ENCODE results near the gene TTI1.

TTI1 gene

DNA sequence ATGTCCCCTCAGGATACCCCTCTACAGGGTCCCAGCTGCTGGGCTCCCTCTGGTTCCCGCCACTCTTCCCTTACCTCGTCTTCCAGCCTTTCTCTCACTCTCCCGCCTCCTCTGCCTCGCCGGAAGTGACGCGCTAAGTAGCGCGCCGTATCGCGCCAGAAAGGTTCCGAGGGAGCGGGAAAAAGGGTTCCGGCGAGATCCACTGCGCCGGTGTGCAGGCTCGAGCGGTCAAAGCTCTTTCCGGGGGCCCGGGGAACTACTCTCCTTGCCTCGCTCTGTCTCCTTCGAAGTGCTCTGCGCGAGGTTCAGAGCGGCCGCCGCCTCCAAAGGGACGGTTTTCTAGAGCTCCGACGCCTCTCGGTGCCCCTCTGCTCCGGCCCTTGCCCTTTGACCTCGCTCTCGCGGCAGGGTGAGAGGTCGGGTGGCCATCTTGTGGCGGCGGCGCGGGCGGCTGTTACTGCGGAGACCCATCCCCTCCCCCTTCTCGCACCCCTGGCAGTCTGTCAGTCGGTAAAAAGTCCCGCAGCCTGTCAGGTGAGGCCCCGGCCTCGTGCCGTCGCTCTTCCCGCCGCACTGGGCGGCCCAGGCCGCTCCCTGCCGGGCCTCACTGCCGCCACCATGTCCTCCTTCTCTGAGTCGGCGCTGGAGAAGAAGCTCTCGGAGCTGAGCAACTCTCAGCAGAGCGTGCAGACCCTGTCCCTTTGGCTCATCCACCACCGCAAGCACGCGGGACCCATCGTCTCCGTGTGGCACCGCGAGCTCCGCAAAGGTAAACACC is at the start of gene TTI1, which contains the start of gene RPRD1B:
TTI1 (minus strand) TSS at position 127 of the 778 bp plus-strand sequence. CDS start 19,640 bp downstream, outside the sequence.
RPRD1B (plus strand) TSS at position 417 of the 778 bp plus-strand sequence; CDS start at position 619, 202 bp downstream.
- H3K4me2 ChIP-seq (ENCODE audit: low read length), result peak within 1 kb of the TSS; percentile 80
- peak within 1 kb of the TSS; percentile 98 for H2AFZ ChIP-seq
- no peaks in the 10 kb centered on the region for H3K27me3 ChIP-seq (ENCODE audit: control insufficient read depth, insufficient read depth, low read length)
- H3K27ac ChIP-seq, result peak within 1 kb of the TSS; percentile 94
- peak within 1 kb of the TSS; percentile 82 for H3K9ac ChIP-seq
- no peaks in the 10 kb centered on the region for H3K36me3 ChIP-seq (ENCODE audit: control insufficient read depth, insufficient read depth, low read length)
- H3K79me2 ChIP-seq, result peaks cover 67% of the 10 kb centered on the region
- TF ChIP-seq CTCF (IDR thresholded peaks at IDR 0.05), result peak; percentile 8
- peak within 1 kb of the TSS; percentile 87 for H3K4me3 ChIP-seq (ENCODE audit: low read depth, low read length)
- no peaks in the 10 kb centered on the region for H3K9me3 ChIP-seq (ENCODE audit: control insufficient read depth, low read length)
- H3K4me1 ChIP-seq, result peaks cover 16% of the 10 kb centered on the region

DNA sequence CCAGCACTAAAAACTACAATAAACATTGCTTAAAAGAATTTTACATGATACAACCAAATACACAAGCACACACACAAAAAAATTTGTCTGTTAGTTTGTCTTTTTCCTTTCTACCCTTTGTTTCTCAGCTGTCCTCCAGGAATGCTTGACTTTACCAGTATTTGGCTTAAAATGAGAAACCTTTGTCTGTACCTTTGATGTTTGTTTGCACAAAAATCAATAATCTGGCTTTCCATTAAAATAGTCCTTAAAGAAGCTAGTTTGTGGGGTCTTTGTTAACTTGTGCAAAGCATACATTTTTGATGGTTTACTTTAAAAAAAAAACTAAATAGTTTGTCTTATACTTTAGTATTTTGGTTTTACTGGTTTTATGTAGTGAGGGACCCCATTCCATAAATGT is 49.6 kb upstream of the TTI1 start:
- H2AFZ ChIP-seq, result no peak overlapping the region
- H3K9me3 ChIP-seq (ENCODE audit: control insufficient read depth, low read length), result no peaks in the 10 kb centered on the region
- no peaks in the 10 kb centered on the region for H3K27me3 ChIP-seq (ENCODE audit: control insufficient read depth, insufficient read depth, low read length)
- H3K36me3 ChIP-seq (ENCODE audit: control insufficient read depth, insufficient read depth, low read length), result no peaks in the 10 kb centered on the region
- no peak overlapping the region for H3K4me2 ChIP-seq (ENCODE audit: low read length)
- no peak for TF ChIP-seq CTCF (IDR thresholded peaks at IDR 0.05)
- peaks cover 13% of the 10 kb centered on the region for H3K4me1 ChIP-seq
- no peak overlapping the region for H3K9ac ChIP-seq
- peaks cover 19% of the 10 kb centered on the region for H3K79me2 ChIP-seq
- no peak overlapping the region for H3K4me3 ChIP-seq (ENCODE audit: low read depth, low read length)
- H3K27ac ChIP-seq, result no peak overlapping the region

DNA sequence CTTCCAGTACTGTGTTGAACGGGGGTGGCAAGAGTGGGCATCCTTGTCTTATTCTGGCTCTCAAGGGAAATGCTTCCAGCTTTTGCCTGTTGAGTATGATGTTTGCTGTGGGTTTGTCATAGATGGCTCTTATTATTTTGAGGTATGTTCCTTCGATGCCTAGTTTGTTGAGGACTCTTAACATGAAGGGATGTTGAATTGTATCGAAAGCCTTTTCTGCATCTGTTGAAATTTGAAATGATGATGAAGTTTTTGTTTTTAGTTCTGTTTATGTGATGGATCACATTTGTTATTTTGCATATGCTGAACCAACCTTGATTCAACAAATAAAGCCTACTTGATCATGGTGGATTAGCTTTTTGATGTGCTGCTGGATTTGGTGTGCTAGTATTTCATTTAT is 48.3 kb upstream of the TTI1 start:
- no peaks in the 10 kb centered on the region for H3K27me3 ChIP-seq (ENCODE audit: control insufficient read depth, insufficient read depth, low read length)
- peaks cover 13% of the 10 kb centered on the region for H3K4me1 ChIP-seq
- no peaks in the 10 kb centered on the region for H3K36me3 ChIP-seq (ENCODE audit: control insufficient read depth, insufficient read depth, low read length)
- no peak overlapping the region for H3K4me2 ChIP-seq (ENCODE audit: low read length)
- no peak overlapping the region for H2AFZ ChIP-seq
- TF ChIP-seq CTCF (IDR thresholded peaks at IDR 0.05), result no peak
- no peak overlapping the region for H3K9ac ChIP-seq
- H3K9me3 ChIP-seq (ENCODE audit: control insufficient read depth, low read length), result no peaks in the 10 kb centered on the region
- H3K4me3 ChIP-seq (ENCODE audit: low read depth, low read length), result no peak overlapping the region
- peaks cover 27% of the 10 kb centered on the region for H3K79me2 ChIP-seq
- no peak overlapping the region for H3K27ac ChIP-seq

- Histone ChIP-seq H3K4me2 (ENCODE audit: low read length) (no peak overlapping the region), H3K36me3 (ENCODE audit: control insufficient read depth, insufficient read depth, low read length) (no peaks in the 10 kb centered on the region), H3K4me1 (peaks cover 18% of the 10 kb centered on the region), H3K9me3 (ENCODE audit: control insufficient read depth, low read length) (no peaks in the 10 kb centered on the region), H3K27ac (no peak overlapping the region), H3K4me3 (ENCODE audit: low read depth, low read length) (no peak overlapping the region), H2AFZ (no peak overlapping the region), H3K27me3 (ENCODE audit: control insufficient read depth, insufficient read depth, low read length) (no peaks in the 10 kb centered on the region), H3K79me2 (peaks cover 27% of the 10 kb centered on the region), H3K9ac (no peak overlapping the region)
- no peak for TF ChIP-seq CTCF (IDR thresholded peaks at IDR 0.05)
These were observed 46.1 kb upstream of the TTI1 start for GRCh38 chr20:38079353-38079752.

GRCh38 chr20:38078084-38078483 is 44.8 kb upstream of the TTI1 start:
- H3K36me3 ChIP-seq (ENCODE audit: control insufficient read depth, insufficient read depth, low read length), result no peaks in the 10 kb centered on the region
- H3K4me1 ChIP-seq, result peaks cover 24% of the 10 kb centered on the region
- no peak overlapping the region for H3K4me2 ChIP-seq (ENCODE audit: low read length)
- no peak overlapping the region for H3K27ac ChIP-seq
- no peak overlapping the region for H3K4me3 ChIP-seq (ENCODE audit: low read depth, low read length)
- H3K79me2 ChIP-seq, result peaks cover 24% of the 10 kb centered on the region
- H2AFZ ChIP-seq, result no peak overlapping the region
- TF ChIP-seq CTCF (IDR thresholded peaks at IDR 0.05), result no peak
- H3K9me3 ChIP-seq (ENCODE audit: control insufficient read depth, low read length), result no peaks in the 10 kb centered on the region
- no peaks in the 10 kb centered on the region for H3K27me3 ChIP-seq (ENCODE audit: control insufficient read depth, insufficient read depth, low read length)
- H3K9ac ChIP-seq, result no peak overlapping the region

Data from parathyroid adenoma (tissue), 2 donors.